Naive thymus-derived CD4-positive, alpha-beta T cell (primary cell): Measurements from ENCODE around the gene SCIN. TPM values are rescaled to one million over a fixed set of nuclear protein-coding genes. Genes with fewer than 3 reads are reported as not detected.
"Not testable (repeated sequence)": the region's sequence is repeated elsewhere in the genome, so short reads cannot be mapped to it uniquely, and the experiment has no call there.

Experiments used
- ATAC-seq: fragments of 150-1000 bp; cut with Tn5 transposase; 2 replicates; pipeline ENCODE4 v1.10.0; 2021; ENCODE audit warnings: mild to moderate bottlenecking, moderate library complexity
- CTCF ChIA-PET: fragments of 350-600 bp; sonication (Branson Sonifier 250); formaldehyde crosslinking; loops from one replicate; lab custom pipeline; 2021; ENCODE audit warnings: antibody characterized with exemption; lab: Charles Lee
- POLR2A ChIA-PET: fragments of 350-600 bp; sonication (Branson Sonifier 250); formaldehyde crosslinking; loops from one replicate; lab custom pipeline; 2021; ENCODE audit warnings: antibody characterized with exemption, inconsistent platforms; lab: Charles Lee
- DNase-seq, 9 donors: peaks; one replicate each; pipeline versions ENCODE4 v3.0.0 to v3.0.0-alpha.2; 2020 to 2022; ENCODE audit warnings: mixed read lengths in 1 of 9
- H3K27ac ChIP-seq: one replicate; pipeline ENCODE4 v1.7.0; 2013; ENCODE audit warnings: mild to moderate bottlenecking, low read depth, low read length, moderate library complexity
- H3K27me3 ChIP-seq, 2 donors: one replicate each; pipeline ENCODE4 v1.7.0; 2013; ENCODE audit warnings: low read length in 2 of 2, mild to moderate bottlenecking in 2 of 2, moderate library complexity in 2 of 2; ENCODE audit not compliant: control insufficient read depth in 2 of 2, insufficient read depth in 2 of 2
- H3K36me3 ChIP-seq, 3 experiments: 1 replicate in 2 of 3; 2 replicates in 1 of 3; pipeline ENCODE4 v1.7.0; 2013; ENCODE audit warnings: low read length in 3 of 3, mild to moderate bottlenecking in 3 of 3, moderate library complexity in 1 of 3; ENCODE audit not compliant: insufficient read depth in 3 of 3, control insufficient read depth in 2 of 3
- H3K4me1 ChIP-seq, 2 donors: one replicate each; pipeline ENCODE4 v1.7.0; 2013; ENCODE audit warnings: low read length in 2 of 2, mild to moderate bottlenecking in 2 of 2, moderate library complexity in 1 of 2; ENCODE audit not compliant: control insufficient read depth in 2 of 2, insufficient read depth in 2 of 2
- H3K4me3 ChIP-seq: 2 replicates; pipeline ENCODE4 v1.7.0; 2013; ENCODE audit warnings: mild to moderate bottlenecking, low read length
- H3K9me3 ChIP-seq, 3 experiments: 1 replicate in 2 of 3; 2 replicates in 1 of 3; pipeline ENCODE4 v1.7.0; 2013; ENCODE audit warnings: low read length in 3 of 3; ENCODE audit not compliant: control insufficient read depth in 2 of 3
- H3K27ac Mint-ChIP-seq, 9 donors: one replicate each; pipeline ENCODE4 v1.8.0; 2020 to 2022; ENCODE audit warnings: mixed read lengths in 9 of 9, mild to moderate bottlenecking in 8 of 9, moderate library complexity in 5 of 9, inconsistent platforms in 2 of 9
- H3K27me3 Mint-ChIP-seq, 5 donors: one replicate each; pipeline ENCODE4 v1.8.0; 2021 to 2022; ENCODE audit warnings: mixed read lengths in 5 of 5, mild to moderate bottlenecking in 1 of 5
- H3K36me3 Mint-ChIP-seq, 5 donors: one replicate each; pipeline ENCODE4 v1.8.0; 2020 to 2022; ENCODE audit warnings: mixed read lengths in 5 of 5, mild to moderate bottlenecking in 3 of 5, inconsistent platforms in 1 of 5
- H3K4me1 Mint-ChIP-seq, 7 donors: one replicate each; pipeline ENCODE4 v1.8.0; 2020 to 2022; ENCODE audit warnings: mixed read lengths in 7 of 7, mild to moderate bottlenecking in 3 of 7, inconsistent platforms in 1 of 7
- H3K4me3 Mint-ChIP-seq, 10 donors: one replicate each; pipeline ENCODE4 v1.8.0; 2020 to 2022; ENCODE audit warnings: mild to moderate bottlenecking in 10 of 10, mixed read lengths in 10 of 10, moderate library complexity in 6 of 10, inconsistent platforms in 2 of 10
- H3K9me3 Mint-ChIP-seq, 11 donors: one replicate each; pipeline ENCODE4 v1.8.0; 2020 to 2022; ENCODE audit warnings: mixed read lengths in 11 of 11, mild to moderate bottlenecking in 4 of 11, inconsistent platforms in 1 of 11, moderate library complexity in 1 of 11
- intact Hi-C, 2 donors: fragments of 100-400 bp; cut with micrococcal nuclease; formaldehyde crosslinking; loops; one replicate each; pipeline ENCODE4 v1.15.1; 2023
- polyA plus RNA-seq, 2 donors: library from polyadenylated mRNA; unstranded; fragments of 300-500 nt; fragmentation: Illumina TruSeq; gene quantifications; one replicate each; pipeline ENCODE4 v1.2.3, GENCODE V29; 2021
- total RNA-seq, 6 experiments: library from RNA in 5 of 6; stranded (reverse) in 5 of 6; gene quantifications; 1 replicate in 5 of 6; 2 replicates in 1 of 6; pipeline ENCODE4 v1.2.3 and lab custom pipeline; 2021 to 2026

Gene SCIN
- total and polyA plus RNA-seq, 7 experiments from 2014 or later = 0.16 to 0.95 (median 0.35) TPM; not detected in 3

GRCh38 chr7:12653518-12653917 lies 83.0 kb downstream of the SCIN start:
- Histone ChIP-seq H3K4me3 (no peak overlapping the region), H3K9me3 (no peaks in the 10 kb centered on the region), H3K27me3 (no peaks in the 10 kb centered on the region), H3K36me3 (no peaks in the 10 kb centered on the region), H3K27ac (no peak overlapping the region), H3K4me1 (no peaks in the 10 kb centered on the region)
- peaks cover 0 to 2% (median 0%) of the 10 kb centered on the region in 5 donors for H3K27me3 Mint-ChIP-seq
- H3K36me3 Mint-ChIP-seq = no peaks in the 10 kb centered on the region
- DNase-seq (no peak), ATAC-seq (no peak)
- no peaks in the 10 kb centered on the region for H3K4me1 Mint-ChIP-seq
- no peaks in the 10 kb centered on the region for H3K9me3 Mint-ChIP-seq
- intact Hi-C loops = no loop called here
- H3K4me3 Mint-ChIP-seq = no peak overlapping the region
- ChIA-PET CTCF (no interaction called here), POLR2A (no interaction called here)
- H3K27ac Mint-ChIP-seq = no peak overlapping the region

DNA sequence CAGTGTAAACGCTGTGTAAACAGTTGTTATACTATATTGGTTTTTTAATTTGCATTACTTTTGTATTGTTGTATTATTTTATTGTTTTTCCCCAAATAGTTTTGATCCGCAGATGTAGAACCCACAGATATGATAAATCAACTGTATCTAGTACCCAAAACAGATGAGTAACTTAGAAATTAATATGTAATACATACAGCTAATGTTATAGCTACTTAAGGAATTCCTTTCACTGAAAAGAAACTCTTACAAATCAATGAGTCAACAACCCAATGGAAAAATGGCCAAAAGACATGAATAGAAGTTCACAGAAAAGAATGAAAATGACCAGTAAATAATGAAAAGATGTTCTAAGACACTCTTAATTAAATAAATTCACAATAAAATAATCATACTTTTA lies 84.6 kb downstream of the SCIN start:
- no peak overlapping the region for H3K4me3 Mint-ChIP-seq
- ChIA-PET POLR2A (no interaction called here), CTCF (no interaction called here)
- H3K4me1 Mint-ChIP-seq = no peaks in the 10 kb centered on the region
- no peak overlapping the region for H3K27ac ChIP-seq
- no peak for ATAC-seq
- H3K9me3 Mint-ChIP-seq = no peaks in the 10 kb centered on the region
- H3K4me3 ChIP-seq = no peak overlapping the region
- H3K36me3 ChIP-seq = no peaks in the 10 kb centered on the region
- H3K9me3 ChIP-seq = no peaks in the 10 kb centered on the region
- H3K27ac Mint-ChIP-seq = no peak overlapping the region
- no peaks in the 10 kb centered on the region for H3K27me3 ChIP-seq
- intact Hi-C loops = no loop called here
- peaks cover 0 to 4% (median 0%) of the 10 kb centered on the region in 5 donors for H3K27me3 Mint-ChIP-seq
- H3K36me3 Mint-ChIP-seq = no peaks in the 10 kb centered on the region
- H3K4me1 ChIP-seq = no peaks in the 10 kb centered on the region
- DNase-seq = no peak

GRCh38 chr7:12660423-12660822 lies 89.9 kb downstream of the SCIN start:
- H3K4me1 Mint-ChIP-seq, ATAC-seq, intact Hi-C loops, DNase-seq, H3K27me3 ChIP-seq, H3K27ac ChIP-seq, H3K9me3 Mint-ChIP-seq, H3K4me3 ChIP-seq, H3K9me3 ChIP-seq, H3K27ac Mint-ChIP-seq, H3K36me3 Mint-ChIP-seq, H3K27me3 Mint-ChIP-seq, H3K4me3 Mint-ChIP-seq, POLR2A ChIA-PET, H3K36me3 ChIP-seq, H3K4me1 ChIP-seq, CTCF ChIA-PET: not testable (repeated sequence)

GRCh38 chr7:12660986-12661385 lies 90.5 kb downstream of the SCIN start:
- CTCF ChIA-PET, H3K9me3 Mint-ChIP-seq, ATAC-seq: not testable (repeated sequence)

DNA sequence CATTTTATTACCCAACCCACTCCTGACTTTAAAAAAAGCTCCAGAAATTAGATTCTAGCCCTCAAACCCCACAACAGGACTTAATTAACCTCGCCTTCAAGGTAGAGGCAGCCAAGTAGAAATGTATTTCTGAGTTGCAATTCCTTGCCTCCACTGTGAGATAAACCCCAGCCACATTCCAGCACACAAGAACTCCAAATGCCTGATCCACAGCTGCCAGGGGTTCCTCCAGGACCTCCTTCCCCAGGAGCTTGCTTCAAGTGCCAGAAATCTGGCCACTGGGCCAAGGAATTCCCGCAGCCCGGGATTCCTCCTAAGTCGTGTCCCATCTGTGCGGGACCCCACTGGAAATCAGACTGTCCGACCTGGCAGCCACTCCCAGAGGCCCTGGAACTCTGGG lies 91.1 kb downstream of the SCIN start:
- no peaks in the 10 kb centered on the region for H3K27me3 ChIP-seq

More at GRCh38 chr7:12660986-12661385, 90.5 kb downstream of the SCIN start:
- H3K27me3 Mint-ChIP-seq, H3K27me3 ChIP-seq, H3K4me1 ChIP-seq, H3K4me3 ChIP-seq, POLR2A ChIA-PET, H3K27ac ChIP-seq, H3K4me1 Mint-ChIP-seq, H3K9me3 ChIP-seq, H3K36me3 Mint-ChIP-seq, H3K36me3 ChIP-seq, DNase-seq, intact Hi-C loops, H3K27ac Mint-ChIP-seq, H3K4me3 Mint-ChIP-seq: not testable (repeated sequence)

DNA sequence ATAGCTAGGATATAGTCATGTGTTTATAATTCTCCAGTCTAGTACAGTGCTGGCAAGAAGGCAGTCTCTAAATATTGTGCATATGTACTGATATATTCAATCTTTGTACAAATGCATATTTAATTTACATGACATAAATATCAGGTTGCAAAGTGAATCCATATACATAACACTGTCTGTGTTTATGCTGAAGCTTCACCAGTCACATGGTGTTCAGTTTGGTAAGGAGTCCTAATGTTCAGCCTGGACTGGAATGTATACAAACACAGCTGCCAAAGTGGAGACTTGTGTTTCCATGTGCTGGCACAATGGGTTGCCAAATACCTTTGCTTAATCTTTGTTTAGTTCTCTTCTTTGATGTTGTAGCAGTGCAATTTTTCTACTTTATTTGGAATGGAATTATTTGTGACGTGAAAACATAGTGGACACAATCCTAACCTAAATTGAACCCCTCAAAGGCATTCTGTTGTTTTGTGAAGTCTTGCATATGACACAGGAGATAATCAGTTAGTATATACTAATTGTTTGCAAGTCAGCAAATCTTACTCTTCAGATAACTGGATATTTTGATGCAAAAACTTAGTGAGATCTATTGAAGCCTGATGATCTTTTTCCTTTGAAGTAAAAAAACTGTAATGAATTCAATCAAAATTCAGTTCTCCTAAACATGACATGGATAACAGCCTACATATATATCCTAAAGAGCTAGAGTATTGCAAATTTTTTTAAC lies 99.6 kb downstream of the SCIN start:
- ChIA-PET POLR2A (no interaction called here), CTCF (no interaction called here)
- H3K4me1 Mint-ChIP-seq = peaks cover 4 to 11% (median 9%) of the 10 kb centered on the region in 7 donors
- H3K9me3 Mint-ChIP-seq = no peaks in the 10 kb centered on the region
- intact Hi-C loops = loop anchor here in 1 of 2 donors (10.0 kb wide), 1 partner anchor 1785 kb away; no protein-coding TSS in a partner anchor
- H3K4me3 Mint-ChIP-seq = no peak overlapping the region
- no peak overlapping the region for H3K27ac Mint-ChIP-seq
- H3K4me3 ChIP-seq = no peak overlapping the region
- peaks cover 0 to 11% (median 0%) of the 10 kb centered on the region in 5 donors for H3K27me3 Mint-ChIP-seq
- DNase-seq = no peak
- H3K9me3 ChIP-seq = no peaks in the 10 kb centered on the region
- H3K36me3 ChIP-seq = no peaks in the 10 kb centered on the region
- ATAC-seq = no peak
- H3K36me3 Mint-ChIP-seq = no peaks in the 10 kb centered on the region
- peaks cover 0 to 4% of the 10 kb centered on the region in 2 donors for H3K4me1 ChIP-seq
- H3K27me3 ChIP-seq = no peaks in the 10 kb centered on the region
- H3K27ac ChIP-seq = no peak overlapping the region

More for the DNA sequence above, 91.1 kb downstream of the SCIN start:
- Histone ChIP-seq H3K36me3 (no peaks in the 10 kb centered on the region), H3K4me3 (no peak overlapping the region), H3K9me3 (no peaks in the 10 kb centered on the region), H3K27ac (no peak overlapping the region), H3K4me1 (no peaks in the 10 kb centered on the region)
- ChIA-PET POLR2A (no interaction called here), CTCF (interaction anchor here (0.7 kb wide), 1 partner anchor 35 kb away, joined by 5 read pairs; no protein-coding TSS in a partner anchor)
- no peaks in the 10 kb centered on the region for H3K9me3 Mint-ChIP-seq
- no peaks in the 10 kb centered on the region for H3K4me1 Mint-ChIP-seq
- H3K4me3 Mint-ChIP-seq = no peak overlapping the region
- no peaks in the 10 kb centered on the region for H3K36me3 Mint-ChIP-seq
- no peak overlapping the region for H3K27ac Mint-ChIP-seq
- ATAC-seq = no peak
- intact Hi-C loops = no loop called here
- H3K27me3 Mint-ChIP-seq = peaks cover 0 to 5% (median 0%) of the 10 kb centered on the region in 5 donors
- no peak for DNase-seq
